Measurements from ENCODE around the gene CCNB2. TPM values are rescaled to one million over a fixed set of nuclear protein-coding genes. Genes with fewer than 3 reads are reported as not detected.

Gene CCNB2
- total RNA-seq, 2 donors from 2014 or later, result 2.1 TPM; not detected in 1

GRCh38 chr15:59169251-59169708 is 64.3 kb downstream of the CCNB2 start:
- H3K27me3 ChIP-seq, result no peaks in the 10 kb centered on the region
- no peaks in the 10 kb centered on the region for H3K9me3 ChIP-seq
- H3K27ac ChIP-seq, result peak overlapping the region; percentile 68 to 74
- peaks cover 0 to 16% of the 10 kb centered on the region in 2 donors for H3K4me1 ChIP-seq
- peaks cover 15% of the 10 kb centered on the region for H3K36me3 ChIP-seq
- no peak for DNase-seq (ENCODE audit: low spot score)
- TF ChIP-seq, protein P1, sequence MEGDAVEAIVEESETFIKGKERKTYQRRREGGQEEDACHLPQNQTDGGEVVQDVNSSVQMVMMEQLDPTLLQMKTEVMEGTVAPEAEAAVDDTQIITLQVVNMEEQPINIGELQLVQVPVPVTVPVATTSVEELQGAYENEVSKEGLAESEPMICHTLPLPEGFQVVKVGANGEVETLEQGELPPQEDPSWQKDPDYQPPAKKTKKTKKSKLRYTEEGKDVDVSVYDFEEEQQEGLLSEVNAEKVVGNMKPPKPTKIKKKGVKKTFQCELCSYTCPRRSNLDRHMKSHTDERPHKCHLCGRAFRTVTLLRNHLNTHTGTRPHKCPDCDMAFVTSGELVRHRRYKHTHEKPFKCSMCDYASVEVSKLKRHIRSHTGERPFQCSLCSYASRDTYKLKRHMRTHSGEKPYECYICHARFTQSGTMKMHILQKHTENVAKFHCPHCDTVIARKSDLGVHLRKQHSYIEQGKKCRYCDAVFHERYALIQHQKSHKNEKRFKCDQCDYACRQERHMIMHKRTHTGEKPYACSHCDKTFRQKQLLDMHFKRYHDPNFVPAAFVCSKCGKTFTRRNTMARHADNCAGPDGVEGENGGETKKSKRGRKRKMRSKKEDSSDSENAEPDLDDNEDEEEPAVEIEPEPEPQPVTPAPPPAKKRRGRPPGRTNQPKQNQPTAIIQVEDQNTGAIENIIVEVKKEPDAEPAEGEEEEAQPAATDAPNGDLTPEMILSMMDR (IDR thresholded peaks at IDR 0.05), result no peak
- no peak overlapping the region for H3K4me3 ChIP-seq

DNA sequence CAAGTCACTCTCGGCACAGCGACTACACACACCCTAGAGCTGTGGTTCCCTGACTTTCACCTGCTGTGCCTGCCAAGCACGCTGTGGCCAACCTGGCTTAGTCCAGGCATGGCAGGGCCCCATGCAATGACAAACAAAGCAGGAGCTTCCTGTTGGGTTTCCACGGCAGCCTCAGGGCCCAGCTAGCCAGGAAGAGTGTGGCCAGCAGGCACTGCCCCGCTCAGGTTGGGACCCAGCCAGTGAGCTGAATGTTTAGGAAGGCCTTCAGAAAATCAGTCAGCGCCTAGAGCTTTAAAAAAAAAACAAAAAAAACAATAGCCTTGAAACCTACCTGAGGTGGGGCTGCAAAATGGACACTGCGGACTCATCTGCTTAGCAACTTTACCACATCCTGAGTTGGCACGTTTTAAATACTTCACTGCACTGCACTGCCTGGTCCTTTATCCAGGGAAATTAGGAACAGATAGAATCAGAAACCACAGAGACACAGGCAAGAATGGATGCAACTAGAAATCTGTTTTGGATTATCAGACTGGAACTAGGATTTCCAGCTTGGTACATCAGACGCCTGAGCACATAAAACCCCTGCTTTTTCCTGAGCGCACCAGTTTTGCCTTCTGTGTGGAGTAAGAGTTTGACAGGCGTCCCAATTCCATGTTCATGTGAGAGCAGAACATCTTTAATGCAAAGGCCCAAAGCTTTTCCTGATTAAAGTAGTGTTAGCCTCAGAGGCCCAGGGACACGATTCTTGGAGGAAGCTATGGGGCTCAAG is 65.5 kb downstream of the CCNB2 start:
- peaks cover 15% of the 10 kb centered on the region for H3K36me3 ChIP-seq
- DNase-seq (ENCODE audit: low spot score), result no peak

GRCh38 chr15:59171067-59171397 is 66.1 kb downstream of the CCNB2 start:
- H3K27ac ChIP-seq, result no peak overlapping the region
- no peak overlapping the region for H3K4me3 ChIP-seq
- no peaks in the 10 kb centered on the region for H3K27me3 ChIP-seq
- no peaks in the 10 kb centered on the region for H3K9me3 ChIP-seq
- H3K36me3 ChIP-seq, result peaks cover 15% of the 10 kb centered on the region
- peaks cover 0 to 23% of the 10 kb centered on the region in 2 donors for H3K4me1 ChIP-seq
- TF ChIP-seq, protein P1 (IDR thresholded peaks at IDR 0.05), result no peak
- no peak for DNase-seq (ENCODE audit: low spot score)

More for the DNA sequence above, 65.5 kb downstream of the CCNB2 start:
- Histone ChIP-seq H3K27me3 (no peaks in the 10 kb centered on the region), H3K4me1 (peaks cover 0 to 22% of the 10 kb centered on the region in 2 donors), H3K9me3 (no peaks in the 10 kb centered on the region), H3K4me3 (no peak overlapping the region), H3K27ac (peak overlapping the region; percentile 68 to 74)
- TF ChIP-seq, protein P1 (IDR thresholded peaks at IDR 0.05), result no peak

DNA sequence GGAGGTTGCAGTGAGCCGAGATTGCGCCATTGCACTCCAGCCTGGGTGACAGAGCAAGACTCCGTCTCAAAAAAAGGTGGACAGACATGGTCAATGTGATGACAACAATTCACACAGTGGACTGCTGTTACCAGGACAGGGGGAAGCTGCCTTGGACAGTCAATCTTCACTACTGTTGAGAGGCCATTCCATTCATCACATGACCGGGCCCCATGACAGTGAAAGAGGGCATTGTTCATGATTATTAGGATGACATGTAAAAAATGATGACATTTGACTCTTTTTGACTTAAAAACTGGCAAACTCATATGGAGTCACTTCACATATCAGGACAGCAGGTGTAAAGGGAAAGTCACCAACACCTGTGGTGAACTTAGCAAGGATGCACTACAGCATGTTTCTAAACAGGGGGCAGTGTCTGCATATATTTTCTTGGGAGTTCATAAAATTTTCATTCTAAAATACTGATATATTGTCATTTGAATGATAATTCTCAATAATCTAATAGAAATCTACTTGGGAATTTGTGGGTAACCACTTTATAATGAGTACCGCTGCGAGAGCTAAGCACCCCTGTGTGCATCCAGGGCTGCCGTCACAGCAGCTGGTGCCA is 67.4 kb downstream of the CCNB2 start:
- Histone ChIP-seq H3K36me3 (peaks cover 15% of the 10 kb centered on the region), H3K27me3 (no peaks in the 10 kb centered on the region), H3K27ac (no peak overlapping the region), H3K4me1 (peaks cover 0 to 23% of the 10 kb centered on the region in 2 donors), H3K9me3 (no peaks in the 10 kb centered on the region), H3K4me3 (no peak overlapping the region)
- no peak for DNase-seq (ENCODE audit: low spot score)
- TF ChIP-seq, protein P1 (IDR thresholded peaks at IDR 0.05), result no peak

DNA sequence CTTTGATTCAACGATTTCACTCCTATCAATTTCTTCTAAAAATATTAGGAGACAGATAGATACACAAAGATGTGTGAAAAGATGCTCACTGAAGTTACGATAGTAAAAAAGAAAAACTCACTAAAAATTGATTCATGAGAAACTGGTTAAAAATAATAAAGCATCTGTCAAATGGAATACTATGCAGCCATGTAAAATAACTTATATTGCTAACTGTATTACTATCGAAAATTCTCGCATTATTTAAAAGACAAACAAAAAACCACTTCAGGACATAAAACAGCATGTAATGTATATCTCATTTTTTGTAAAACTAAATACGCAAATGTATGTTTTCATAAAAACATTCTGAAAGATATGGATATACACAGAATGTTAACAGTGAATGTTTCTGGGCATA is 68.2 kb downstream of the CCNB2 start:
- TF ChIP-seq, protein P1 (IDR thresholded peaks at IDR 0.05), result no peak
- H3K36me3 ChIP-seq, result peaks cover 21% of the 10 kb centered on the region
- no peaks in the 10 kb centered on the region for H3K9me3 ChIP-seq
- H3K4me3 ChIP-seq, result no peak overlapping the region
- H3K4me1 ChIP-seq, result peaks cover 0 to 23% of the 10 kb centered on the region in 2 donors
- no peak for DNase-seq (ENCODE audit: low spot score)
- no peaks in the 10 kb centered on the region for H3K27me3 ChIP-seq
- H3K27ac ChIP-seq, result no peak overlapping the region
